RWPE2 (cell line): ENCODE measurements around the gene CDYL2.

Experiments used
- ATAC-seq: fragments of 200-7000 bp; cut with Tn5 transposase; 3 replicates; pipeline ENCODE4 v1.9.1; 2021; ENCODE audit warnings: low read depth
- DNase-seq: peaks from one replicate; pipeline ENCODE4 v3.0.0-alpha.2; 2020; ENCODE audit warnings: low spot score
- H3K27ac ChIP-seq: fragments of 450-650 bp; 2 replicates; pipeline ENCODE4 v1.5.1; 2017; ENCODE audit warnings: mild to moderate bottlenecking; ENCODE audit not compliant: poor library complexity, severe bottlenecking
- H3K27me3 ChIP-seq: fragments of 250-450 bp; sonication (Bioruptor Pico); 2 replicates; pipeline ENCODE4 v1.5.1; 2021; ENCODE audit warnings: mild to moderate bottlenecking, moderate library complexity; ENCODE audit not compliant: insufficient read depth, poor library complexity, severe bottlenecking
- H3K36me3 ChIP-seq: fragments of 250-450 bp; sonication (Bioruptor Pico); 2 replicates; pipeline ENCODE4 v1.5.1; 2020; ENCODE audit warnings: low read depth, mild to moderate bottlenecking, moderate library complexity
- H3K4me1 ChIP-seq: fragments of 250-450 bp; sonication (Bioruptor Pico); 2 replicates; pipeline ENCODE4 v1.5.1; 2021; ENCODE audit warnings: mild to moderate bottlenecking, moderate library complexity; ENCODE audit not compliant: insufficient read depth, poor library complexity, severe bottlenecking
- H3K4me3 ChIP-seq: fragments of 250-450 bp; sonication (Bioruptor Pico); 2 replicates; pipeline ENCODE4 v1.5.1; 2021; ENCODE audit warnings: mild to moderate bottlenecking, moderate library complexity; ENCODE audit not compliant: severe bottlenecking
- H3K9me3 ChIP-seq: fragments of 250-450 bp; sonication (Bioruptor Pico); 2 replicates; pipeline ENCODE4 v1.5.1; 2021; ENCODE audit warnings: mild to moderate bottlenecking, moderate library complexity; ENCODE audit not compliant: severe bottlenecking
- CTCF ChIP-seq: fragments of 450-650 bp; IDR thresholded peaks from one replicate; pipeline ENCODE4 v1.5.1; 2017; ENCODE audit warnings: mild to moderate bottlenecking, moderate library complexity; ENCODE audit not compliant: poor library complexity, severe bottlenecking

Gene CDYL2

GRCh38 chr16:80637621-80638020 lies 166.8 kb downstream of the CDYL2 start:
- Histone ChIP-seq H3K27ac (no peak overlapping the region), H3K9me3 (no peaks in the 10 kb centered on the region), H3K36me3 (no peaks in the 10 kb centered on the region), H3K4me3 (no peak overlapping the region), H3K4me1 (no peaks in the 10 kb centered on the region), H3K27me3 (no peaks in the 10 kb centered on the region)
- no peak for ATAC-seq
- no peak for TF ChIP-seq CTCF
- DNase-seq, result no peak

GRCh38 chr16:80631581-80631980 lies 172.8 kb downstream of the CDYL2 start:
- Histone ChIP-seq H3K4me3 (no peak overlapping the region), H3K4me1 (no peaks in the 10 kb centered on the region), H3K27ac (no peak overlapping the region), H3K27me3 (no peaks in the 10 kb centered on the region), H3K9me3 (no peaks in the 10 kb centered on the region), H3K36me3 (no peaks in the 10 kb centered on the region)
- ATAC-seq (no peak), DNase-seq (no peak)
- no peak for TF ChIP-seq CTCF

GRCh38 chr16:80628254-80628653 lies 176.1 kb downstream of the CDYL2 start:
- H3K36me3 ChIP-seq, result no peaks in the 10 kb centered on the region

GRCh38 chr16:80627108-80627507 lies 177.3 kb downstream of the CDYL2 start:
- no peak overlapping the region for H3K4me3 ChIP-seq
- H3K36me3 ChIP-seq, result no peaks in the 10 kb centered on the region
- DNase-seq (no peak), ATAC-seq (no peak)
- H3K4me1 ChIP-seq, result no peaks in the 10 kb centered on the region
- TF ChIP-seq CTCF, result no peak
- H3K27me3 ChIP-seq, result no peaks in the 10 kb centered on the region
- H3K27ac ChIP-seq, result no peak overlapping the region
- peaks cover 4% of the 10 kb centered on the region for H3K9me3 ChIP-seq

More at GRCh38 chr16:80628254-80628653, 176.1 kb downstream of the CDYL2 start:
- ATAC-seq (no peak), DNase-seq (no peak)
- H3K27me3 ChIP-seq, result no peaks in the 10 kb centered on the region
- H3K9me3 ChIP-seq, result peaks cover 4% of the 10 kb centered on the region
- H3K27ac ChIP-seq, result no peak overlapping the region
- no peak overlapping the region for H3K4me3 ChIP-seq
- no peaks in the 10 kb centered on the region for H3K4me1 ChIP-seq
- no peak for TF ChIP-seq CTCF

GRCh38 chr16:80623376-80623775 lies 181.0 kb downstream of the CDYL2 start:
- no peak for DNase-seq
- Histone ChIP-seq H3K4me3 (no peak overlapping the region), H3K27ac (no peak overlapping the region), H3K36me3 (no peaks in the 10 kb centered on the region), H3K9me3 (peaks cover 4% of the 10 kb centered on the region), H3K4me1 (peaks cover 5% of the 10 kb centered on the region), H3K27me3 (no peaks in the 10 kb centered on the region)
- ATAC-seq, result no peak
- no peak for TF ChIP-seq CTCF
